K562 (cell line): Measurements from ENCODE around the gene SFT2D2.

Source experiments
- CTCF ChIP-seq, 3 experiments: IDR thresholded peaks in 2 of 3; conservative IDR thresholded peaks in 1 of 3; 2 replicates each; pipeline ENCODE4 v1.5.1; 2011 to 2012; ENCODE audit warnings: low read length in 3 of 3, mild to moderate bottlenecking in 3 of 3, control low read depth in 2 of 3, improper control_type of control experiment in 1 of 3, inconsistent platforms in 1 of 3, low read depth in 1 of 3, mixed read lengths in 1 of 3, moderate library complexity in 1 of 3; ENCODE audit not compliant: insufficient read depth in 2 of 3
- NRF1 ChIP-seq, 2 experiments: fragments of 450-650 bp; IDR thresholded peaks in 1 of 2; conservative IDR thresholded peaks in 1 of 2; 2 replicates each; pipeline ENCODE4 v1.6.1; 2014; ENCODE audit warnings: mild to moderate bottlenecking in 2 of 2
- ZBTB8A ChIP-seq: fragments of 450-650 bp; IDR thresholded peaks from 2 replicates; pipeline ENCODE4 v1.6.1; 2018; ENCODE audit warnings: mild to moderate bottlenecking, moderate library complexity; ENCODE audit not compliant: partially characterized antibody
- ZNF639 ChIP-seq, 2 experiments: fragments of 200-800 bp in 1 of 2; sonication (Bioruptor generic) in 1 of 2; sonication (generic) in 1 of 2; formaldehyde crosslinking in 1 of 2; IDR thresholded peaks in 1 of 2; conservative IDR thresholded peaks in 1 of 2; 2 replicates each; pipeline versions ENCODE4 v1.5.0 to v1.6.1; 2016 to 2020; ENCODE audit warnings: missing compliant biosample characterization in 1 of 2, missing genetic modification characterization in 1 of 2, missing genetic modification reagents in 1 of 2

- TF ChIP-seq NRF1 (conservative IDR thresholded peaks at IDR 0.05 in 1 of 2, IDR thresholded peaks at IDR 0.05 in 1 of 2) (no peak), CTCF (IDR thresholded peaks at IDR 0.05 in 2 of 3, conservative IDR thresholded peaks at IDR 0.05 in 1 of 3; ENCODE audit: insufficient read depth in 2 of 3, low read depth in 1 of 3, low read length in 3 of 3) (no peak), ZBTB8A (no peak), ZNF639 (CRISPR knock-in tag; conservative IDR thresholded peaks at IDR 0.05 in 1 of 2, IDR thresholded peaks at IDR 0.05 in 1 of 2) (no peak)
Measured at GRCh38 chr1:168300626-168301025, 74.8 kb downstream of the SFT2D2 start.
